ENCODE measurements around the gene DAB2IP. TPM values are rescaled to one million over a fixed set of nuclear protein-coding genes. Genes with fewer than 3 reads are reported as not detected.
"Not testable (repeated sequence)": the region's sequence is repeated elsewhere in the genome, so short reads cannot be mapped to it uniquely, and the experiment has no call there.

Gene DAB2IP
- total RNA-seq, 6 experiments from 2014 or later, result 23.0 to 28.2 (median 25.7) TPM

GRCh38 chr9:121642758-121643157 is 8.7 kb upstream of the DAB2IP start:
- TF ChIP-seq CTCF (IDR thresholded peaks at IDR 0.05), result no peak
- H3K27ac Mint-ChIP-seq, result no peak overlapping the region
- no peak overlapping the region for H3K4me3 Mint-ChIP-seq
- no peaks in the 10 kb centered on the region for H3K36me3 Mint-ChIP-seq (ENCODE audit: low read depth)
- no peaks in the 10 kb centered on the region for H3K9me3 Mint-ChIP-seq
- DNase-seq, result no peak
- H3K4me1 Mint-ChIP-seq (ENCODE audit: low read depth), result peaks cover 5% of the 10 kb centered on the region
- peaks cover 16% of the 10 kb centered on the region for H3K27me3 Mint-ChIP-seq (ENCODE audit: insufficient read depth)

- Mint-ChIP-seq H3K36me3 (ENCODE audit: low read depth) (no peaks in the 10 kb centered on the region), H3K27ac (no peak overlapping the region), H3K4me3 (no peak overlapping the region), H3K4me1 (ENCODE audit: low read depth) (no peaks in the 10 kb centered on the region), H3K27me3 (ENCODE audit: insufficient read depth) (peaks cover 20% of the 10 kb centered on the region), H3K9me3 (no peaks in the 10 kb centered on the region)
- no peak for TF ChIP-seq CTCF (IDR thresholded peaks at IDR 0.05)
- DNase-seq, result no peak
Measured at GRCh38 chr9:121643473-121643872, 8.0 kb upstream of the DAB2IP start.

GRCh38 chr9:121644040-121644439 is 7.4 kb upstream of the DAB2IP start:
- not testable (repeated sequence) for H3K27ac Mint-ChIP-seq; H3K4me1 Mint-ChIP-seq (ENCODE audit: low read depth); H3K4me3 Mint-ChIP-seq; DNase-seq; H3K9me3 Mint-ChIP-seq; H3K36me3 Mint-ChIP-seq (ENCODE audit: low read depth)
- peaks cover 20% of the 10 kb centered on the region for H3K27me3 Mint-ChIP-seq (ENCODE audit: insufficient read depth)

- H3K4me3 Mint-ChIP-seq, result no peak overlapping the region
- no peak overlapping the region for H3K27ac Mint-ChIP-seq
- H3K27me3 Mint-ChIP-seq (ENCODE audit: insufficient read depth), result peaks cover 20% of the 10 kb centered on the region
- H3K36me3 Mint-ChIP-seq (ENCODE audit: low read depth), result no peaks in the 10 kb centered on the region
- no peak for TF ChIP-seq CTCF (IDR thresholded peaks at IDR 0.05)
- H3K4me1 Mint-ChIP-seq (ENCODE audit: low read depth), result peaks cover 4% of the 10 kb centered on the region; the same call in 1 of the 2 replicates
- DNase-seq, result no peak
- H3K9me3 Mint-ChIP-seq, result no peaks in the 10 kb centered on the region
Measured at GRCh38 chr9:121645003-121645402, 6.4 kb upstream of the DAB2IP start.

GRCh38 chr9:121645853-121646807 is 5.3 kb upstream of the DAB2IP start:
- H3K36me3 Mint-ChIP-seq (ENCODE audit: low read depth), result no peaks in the 10 kb centered on the region
- no peaks in the 10 kb centered on the region for H3K9me3 Mint-ChIP-seq
- no peak overlapping the region for H3K4me3 Mint-ChIP-seq
- no peak for TF ChIP-seq CTCF (IDR thresholded peaks at IDR 0.05)
- peaks cover 29% of the 10 kb centered on the region for H3K27me3 Mint-ChIP-seq (ENCODE audit: insufficient read depth)
- peaks cover 15% of the 10 kb centered on the region for H3K4me1 Mint-ChIP-seq (ENCODE audit: low read depth)
- H3K27ac Mint-ChIP-seq, result no peak overlapping the region
- no peak for DNase-seq

- Mint-ChIP-seq H3K4me1 (ENCODE audit: low read depth) (peaks cover 18% of the 10 kb centered on the region), H3K9me3 (no peaks in the 10 kb centered on the region), H3K27me3 (ENCODE audit: insufficient read depth) (peaks cover 29% of the 10 kb centered on the region), H3K27ac (no peak overlapping the region), H3K4me3 (no peak overlapping the region), H3K36me3 (ENCODE audit: low read depth) (no peaks in the 10 kb centered on the region)
- no peak for DNase-seq
- TF ChIP-seq CTCF (IDR thresholded peaks at IDR 0.05), result no peak
Measured at GRCh38 chr9:121646992-121647391, 4.4 kb upstream of the DAB2IP start.
